Measurements from ENCODE around the gene PLEKHG7.

GRCh38 chr12:92753976-92754885, 51.4 kb downstream of the PLEKHG7 start:
- no peak for TF ChIP-seq CTCF (conservative IDR thresholded peaks at IDR 0.05; ENCODE audit: low read depth, low read length)
- no peak for TF ChIP-seq EZH2 (IDR thresholded peaks at IDR 0.05; ENCODE audit: borderline replicate concordance, low read depth, low read length, poor library complexity, severe bottlenecking)

Measured in A673 (cell line).